ENCODE measurements around the gene MUC22. TPM values are rescaled to one million over a fixed set of nuclear protein-coding genes. Genes with fewer than 3 reads are reported as not detected.
A peak's percentile ranks its signal among the peaks of the same experiment; 100 is the strongest.
"Not testable (repeated sequence)": the region's sequence is repeated elsewhere in the genome, so short reads cannot be mapped to it uniquely, and the experiment has no call there.

Gene MUC22
- total and polyA plus RNA-seq, 10 of the 15 experiments (the other 5 are each of a cell fraction or from before 2014, with no cell fraction given): under 0.01 to 0.09 (median 0.04) TPM; not detected in 4

- no TSS peak for BruUV-seq (replicated peaks)
Measured at GRCh38 chr6:31049518-31049917, 39.2 kb downstream of the MUC22 start.

DNA sequence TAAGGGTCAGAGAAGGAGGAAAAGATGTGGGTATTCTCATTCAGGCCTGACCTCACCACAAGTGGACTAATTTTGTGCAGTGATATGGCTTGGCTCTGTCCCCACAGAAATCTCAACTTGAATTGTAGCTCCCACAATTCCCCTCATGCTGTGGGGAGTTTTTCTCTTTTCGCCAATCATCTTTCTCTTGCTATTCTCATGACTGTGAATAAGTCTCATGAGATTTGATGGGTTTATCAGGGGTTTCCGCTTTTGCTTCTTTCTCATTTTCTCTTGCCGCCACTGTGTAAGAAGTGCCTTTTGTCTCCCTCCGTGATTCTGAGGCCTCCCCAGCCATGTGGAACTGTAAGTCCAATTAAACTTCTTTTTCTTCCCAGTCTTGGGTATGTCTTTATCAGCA lies 42.9 kb downstream of the MUC22 start:
- H3K4me3 ChIP-seq: peak overlapping the region; percentile 48
- H3K4me2 ChIP-seq (ENCODE audit: control insufficient read depth, insufficient read depth): peak overlapping the region; percentile 38; the same call in 1 of the 2 replicates
- FAIRE-seq; DNase-seq (ENCODE audit: low read depth, low spot score); H3K4me1 ChIP-seq (ENCODE audit: control insufficient read depth, insufficient read depth, low read length); RAD21 ChIA-PET (ENCODE audit: unreplicated experiment); H3K9me3 ChIP-seq (replicated peaks; ENCODE audit: control insufficient read depth, insufficient read depth, low read length); H4K20me1 ChIP-seq (ENCODE audit: control insufficient read depth, insufficient read depth); BruUV-seq (replicated peaks); H3K36me3 ChIP-seq (ENCODE audit: control insufficient read depth in 2 of 2, insufficient read depth in 2 of 2, low read length in 1 of 2); SMC1A ChIA-PET (ENCODE audit: uncharacterized antibody, unreplicated experiment); H3K27me3 ChIP-seq (replicated peaks in 1 of 2; ENCODE audit: control insufficient read depth in 2 of 2, insufficient read depth in 2 of 2, low read length in 1 of 2); H3K9ac ChIP-seq (ENCODE audit: control insufficient read depth, insufficient read depth, low read length); in situ Hi-C loops (cut with MboI); POLR2A ChIA-PET; intact Hi-C loops (cut with micrococcal nuclease; ENCODE audit: unreplicated experiment); H3K79me2 ChIP-seq (ENCODE audit: control insufficient read depth, insufficient read depth, low read length); H3K27ac ChIP-seq (ENCODE audit: control insufficient read depth, insufficient read depth): not testable (repeated sequence)
- peak; percentile 44 for ATAC-seq
- 0% methylated on average over 4 of the region's 4 CpGs for WGBS (ENCODE audit: insufficient coverage, insufficient replicate concordance, low lambda C conversion rate, missing lambda C conversion rate)
- TF ChIP-seq MEF2B (IDR thresholded peaks at IDR 0.05; ENCODE audit: partially characterized antibody, poor library complexity, severe bottlenecking) (peak; percentile 52), BCL11A (IDR thresholded peaks at IDR 0.05; ENCODE audit: low read depth, low read length) (0 out of 2 replicates have a peak, but pooled peaks have one; percentile 2), POLR2A (IDR thresholded peaks at IDR 0.05; ENCODE audit: low read depth, low read length) (peak; percentile 29; the same call in 1 of the 2 replicates)
- TF ChIP-seq, protein P1, sequence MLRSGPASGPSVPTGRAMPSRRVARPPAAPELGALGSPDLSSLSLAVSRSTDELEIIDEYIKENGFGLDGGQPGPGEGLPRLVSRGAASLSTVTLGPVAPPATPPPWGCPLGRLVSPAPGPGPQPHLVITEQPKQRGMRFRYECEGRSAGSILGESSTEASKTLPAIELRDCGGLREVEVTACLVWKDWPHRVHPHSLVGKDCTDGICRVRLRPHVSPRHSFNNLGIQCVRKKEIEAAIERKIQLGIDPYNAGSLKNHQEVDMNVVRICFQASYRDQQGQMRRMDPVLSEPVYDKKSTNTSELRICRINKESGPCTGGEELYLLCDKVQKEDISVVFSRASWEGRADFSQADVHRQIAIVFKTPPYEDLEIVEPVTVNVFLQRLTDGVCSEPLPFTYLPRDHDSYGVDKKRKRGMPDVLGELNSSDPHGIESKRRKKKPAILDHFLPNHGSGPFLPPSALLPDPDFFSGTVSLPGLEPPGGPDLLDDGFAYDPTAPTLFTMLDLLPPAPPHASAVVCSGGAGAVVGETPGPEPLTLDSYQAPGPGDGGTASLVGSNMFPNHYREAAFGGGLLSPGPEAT (IDR thresholded peaks at IDR 0.05; ENCODE audit: low read depth): peak; percentile 23; the same call in 1 of the 2 replicates
- CTCF ChIA-PET: interaction anchor here (0.7 to 1.0 kb wide), 3 partner anchors 9 to 26 kb away, joined by 3 to 4 read pairs (median 4); no protein-coding TSS in a partner anchor
- peak overlapping the region; percentile 16; the same call in 1 of the 2 replicates for H2AFZ ChIP-seq (ENCODE audit: control insufficient read depth, low read depth, low read length)

More at GRCh38 chr6:31049518-31049917, 39.2 kb downstream of the MUC22 start:
- H2AFZ ChIP-seq (ENCODE audit: control insufficient read depth, low read depth, low read length): no peak overlapping the region
- CTCF ChIA-PET: no interaction called here
- H3K4me1 ChIP-seq (ENCODE audit: control insufficient read depth, insufficient read depth, low read length): no peaks in the 10 kb centered on the region
- no peak overlapping the region for H3K4me3 ChIP-seq
- ATAC-seq (no peak), DNase-seq (ENCODE audit: low read depth, low spot score) (no peak), FAIRE-seq (no peak)
- no peak overlapping the region for H3K9ac ChIP-seq (ENCODE audit: control insufficient read depth, insufficient read depth, low read length)
- RAD21 ChIA-PET (ENCODE audit: unreplicated experiment): interaction anchor here (0.6 kb wide), 1 partner anchor 43 kb away, joined by 3 read pairs; no protein-coding TSS in a partner anchor
- H4K20me1 ChIP-seq (ENCODE audit: control insufficient read depth, insufficient read depth): no peaks in the 10 kb centered on the region
- H3K9me3 ChIP-seq (replicated peaks; ENCODE audit: control insufficient read depth, insufficient read depth, low read length): peaks cover 8% of the 10 kb centered on the region; the same call in 2 of the 3 replicates
- no peak overlapping the region for H3K27ac ChIP-seq (ENCODE audit: control insufficient read depth, insufficient read depth)
- in situ Hi-C loops (cut with MboI): no loop called here
- no peaks in the 10 kb centered on the region for H3K36me3 ChIP-seq (ENCODE audit: control insufficient read depth in 2 of 2, insufficient read depth in 2 of 2, low read length in 1 of 2)
- TF ChIP-seq POU2F2 (IDR thresholded peaks at IDR 0.05; ENCODE audit: borderline replicate concordance, low read depth, low read length): no peak
- no peak for TF ChIP-seq JUND (IDR thresholded peaks at IDR 0.05; ENCODE audit: low read depth, low read length)
- no peak for TF ChIP-seq SPI1 (IDR thresholded peaks at IDR 0.05; ENCODE audit: borderline replicate concordance, insufficient read depth, low read depth, low read length)
- no peak for TF ChIP-seq DPF2 (IDR thresholded peaks at IDR 0.05)
- 67% methylated on average over 6 of the region's 6 CpGs for WGBS (ENCODE audit: insufficient coverage, insufficient replicate concordance, low lambda C conversion rate, missing lambda C conversion rate)
- H3K79me2 ChIP-seq (ENCODE audit: control insufficient read depth, insufficient read depth, low read length): no peaks in the 10 kb centered on the region; the same call in 1 of the 2 replicates
- H3K27me3 ChIP-seq (replicated peaks in 1 of 2; ENCODE audit: control insufficient read depth in 2 of 2, insufficient read depth in 2 of 2, low read length in 1 of 2): peaks cover 0 to 2% of the 10 kb centered on the region in 2 experiments; a peak in 1 of 4 replicates
- H3K4me2 ChIP-seq (ENCODE audit: control insufficient read depth, insufficient read depth): no peak overlapping the region
- intact Hi-C loops (cut with micrococcal nuclease; ENCODE audit: unreplicated experiment): no loop called here
- SMC1A ChIA-PET (ENCODE audit: uncharacterized antibody, unreplicated experiment): interaction anchor here (1.2 to 2.0 kb wide), 2 partner anchors 9 to 38 kb away, joined by 3 to 6 read pairs; no protein-coding TSS in a partner anchor
- POLR2A ChIA-PET: no interaction called here

Data from GM12878 (cell line).